GM10847 (cell line): Measurements from ENCODE around the gene TRAT1.

Source experiments
- POLR2A ChIP-seq: IDR thresholded peaks from 2 replicates; pipeline ENCODE4 v1.6.1; 2011; ENCODE audit not compliant: insufficient read length; ENCODE audit errors: extremely low read depth

TRAT1 gene, protein sequence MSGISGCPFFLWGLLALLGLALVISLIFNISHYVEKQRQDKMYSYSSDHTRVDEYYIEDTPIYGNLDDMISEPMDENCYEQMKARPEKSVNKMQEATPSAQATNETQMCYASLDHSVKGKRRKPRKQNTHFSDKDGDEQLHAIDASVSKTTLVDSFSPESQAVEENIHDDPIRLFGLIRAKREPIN

DNA sequence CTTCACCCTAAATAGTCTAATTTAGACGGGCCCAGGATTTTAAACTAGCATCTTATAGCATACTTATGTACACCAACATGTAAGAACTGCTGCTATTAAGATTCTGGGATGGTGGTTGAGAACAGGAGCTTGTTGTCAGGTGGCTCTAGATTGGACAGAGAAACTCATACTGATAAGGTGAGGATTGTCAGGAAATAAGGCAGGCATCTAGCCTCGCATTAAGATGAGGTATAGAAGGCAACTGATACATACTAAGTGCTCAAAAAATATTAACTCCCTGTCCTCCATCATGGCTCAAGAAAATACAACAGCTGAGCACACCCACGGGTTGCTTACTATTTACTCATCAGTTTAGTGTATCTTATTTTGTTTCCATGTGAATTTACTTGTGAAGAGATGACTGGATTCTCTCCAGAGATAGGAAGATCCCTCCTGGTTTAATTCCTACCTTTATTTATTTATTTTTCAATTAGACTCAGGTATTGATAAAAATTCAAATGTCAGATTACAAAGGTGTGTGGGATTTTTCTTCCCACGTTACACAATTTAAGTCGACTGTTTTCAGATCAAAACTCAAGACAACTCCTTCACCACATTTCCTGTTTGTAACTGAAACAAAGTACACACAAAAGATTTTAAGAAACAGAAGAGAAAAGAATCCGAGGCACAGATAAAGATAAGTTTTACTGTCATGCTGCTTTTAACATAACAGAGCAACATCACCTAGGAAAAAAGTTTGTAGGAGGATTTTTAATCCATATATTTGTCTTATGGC, at the start of gene TRAT1:
Gene TRAT1 (plus strand): TSS at position 664 of the 775 bp plus-strand sequence. CDS start 142 bp downstream, outside the sequence.
- TF ChIP-seq POLR2A = no peak

DNA sequence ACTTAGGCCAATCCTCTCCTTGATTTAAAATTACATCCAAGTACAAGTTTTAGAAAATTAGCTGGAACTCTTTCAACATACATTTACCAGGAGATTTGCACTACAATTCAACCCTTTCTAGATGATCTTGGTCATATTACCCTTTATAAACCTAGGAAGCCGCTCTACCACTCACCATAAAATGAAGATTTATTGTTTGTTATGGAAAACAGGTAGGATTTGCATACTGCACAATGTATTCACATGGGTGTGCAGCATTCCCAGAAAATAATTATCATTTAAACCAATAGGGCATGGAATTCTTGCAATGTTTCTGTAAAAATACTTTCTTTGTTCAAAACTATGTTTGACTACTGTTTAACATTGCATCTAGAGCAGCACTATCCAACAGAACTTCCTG, 46.9 kb upstream of the TRAT1 start:
- no peak for TF ChIP-seq POLR2A

DNA sequence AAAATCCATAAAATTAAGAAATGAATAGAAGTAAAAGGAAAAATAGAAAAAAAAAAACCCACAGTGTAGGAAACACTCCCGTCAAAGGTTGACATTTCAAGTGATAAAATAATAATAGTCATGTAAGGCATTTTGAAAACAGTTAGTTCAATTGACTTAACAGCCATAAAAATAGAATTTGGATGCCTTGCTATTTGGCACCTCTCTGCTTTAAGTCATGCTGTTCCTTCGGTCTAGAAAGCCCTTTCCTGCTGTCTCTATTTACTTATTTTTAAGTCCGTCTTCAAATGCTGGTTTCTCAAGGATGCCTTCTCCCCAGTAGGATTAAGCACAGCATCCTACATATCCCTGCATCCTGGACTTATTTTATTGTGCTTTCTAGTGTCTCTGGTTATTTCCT, 43.1 kb upstream of the TRAT1 start:
- no peak for TF ChIP-seq POLR2A

DNA sequence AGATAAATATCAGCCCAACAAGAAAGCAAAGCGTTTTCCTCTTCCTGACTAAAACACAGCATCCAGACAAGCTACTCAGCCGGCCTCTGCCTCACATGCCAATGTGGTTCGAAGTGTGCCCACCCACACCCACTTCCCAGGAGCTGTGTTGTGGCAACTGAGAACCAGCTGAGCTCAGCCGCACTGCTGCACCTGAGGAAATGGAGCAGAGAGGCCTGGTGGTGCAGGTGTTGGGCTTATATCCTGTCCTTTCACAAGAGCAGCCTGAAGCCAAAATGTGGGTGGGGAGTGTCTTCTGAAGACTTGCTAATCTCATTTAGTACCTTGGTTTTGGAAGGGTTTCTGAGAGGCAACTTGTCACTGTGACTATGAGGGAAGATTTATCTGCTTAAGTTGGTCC, 42.4 kb upstream of the TRAT1 start:
- no peak for TF ChIP-seq POLR2A

DNA sequence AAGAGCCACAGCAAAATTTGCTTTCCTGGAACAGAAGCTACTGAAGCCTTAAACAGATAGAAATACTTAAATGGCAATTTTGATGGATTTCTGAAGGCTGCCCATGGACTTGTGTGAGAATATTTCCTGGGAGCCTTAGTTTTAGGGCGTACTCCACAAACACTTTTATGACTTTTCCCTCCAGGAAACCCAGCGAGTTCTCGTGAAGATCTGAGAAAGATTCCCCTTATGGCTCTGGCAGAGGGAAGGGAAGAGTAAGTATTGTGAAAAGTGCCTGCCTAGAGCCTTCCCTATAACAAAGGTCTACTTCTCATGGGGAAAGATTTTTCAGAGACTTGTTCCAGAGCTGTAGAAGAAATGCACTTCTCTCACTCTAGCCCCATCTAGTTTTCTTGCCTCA, 31.1 kb upstream of the TRAT1 start:
- TF ChIP-seq POLR2A = no peak

DNA sequence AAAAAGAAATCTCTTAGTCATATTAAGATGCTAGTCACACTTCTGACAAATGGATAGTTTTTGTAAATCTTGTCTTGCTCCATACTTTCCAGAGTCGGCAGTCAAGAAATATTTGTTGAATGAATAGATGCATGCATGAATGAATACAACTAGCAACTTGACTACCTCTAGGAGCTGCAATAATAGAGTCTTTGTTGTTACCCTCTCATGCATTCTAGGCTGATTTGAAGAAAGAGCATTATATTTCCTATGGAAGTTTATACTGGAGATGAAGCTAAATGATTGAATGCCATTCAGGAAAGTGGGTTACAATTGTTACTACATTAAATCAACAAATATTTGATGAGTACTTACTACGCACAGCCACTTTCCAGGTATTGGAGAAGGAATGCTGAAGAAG, 18.1 kb upstream of the TRAT1 start:
- no peak for TF ChIP-seq POLR2A

DNA sequence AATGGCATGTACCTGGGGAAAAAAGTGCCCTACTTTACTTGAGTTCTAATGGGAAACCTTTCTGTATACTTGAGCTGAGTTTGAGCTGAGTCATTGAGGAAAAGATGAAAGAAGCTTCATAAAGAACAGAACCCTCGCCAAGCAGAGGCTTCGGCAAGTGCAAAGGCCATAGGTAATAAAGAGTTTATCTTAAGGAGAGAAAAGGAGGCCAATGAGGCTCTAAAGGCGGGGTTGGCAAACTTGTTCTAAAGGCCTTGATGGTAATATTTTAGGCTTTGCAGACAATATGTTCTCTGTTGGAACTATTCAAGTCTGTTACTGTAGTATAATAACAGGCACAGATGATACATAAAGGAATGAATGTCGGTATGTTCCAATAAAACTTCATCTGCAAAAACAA, 17.6 kb upstream of the TRAT1 start:
- no peak for TF ChIP-seq POLR2A

DNA sequence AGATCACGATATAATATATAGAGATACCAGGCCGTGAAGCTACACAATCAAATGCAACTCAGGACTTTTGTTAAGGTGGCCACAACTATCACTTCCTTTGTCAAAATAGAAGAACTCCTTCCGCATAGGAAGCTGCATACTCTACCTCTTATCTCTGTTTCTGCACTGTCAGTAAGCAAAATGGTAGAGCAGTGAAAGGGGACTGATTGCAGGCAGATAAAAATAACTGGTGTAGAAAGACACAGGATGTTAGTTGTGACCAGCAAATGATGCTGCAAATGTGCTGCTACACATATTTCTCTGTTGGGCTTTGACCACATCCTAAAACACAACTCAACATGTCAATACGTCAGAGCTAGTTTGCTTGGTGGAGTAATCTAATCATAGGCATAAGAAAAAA, 16.3 kb upstream of the TRAT1 start:
- no peak for TF ChIP-seq POLR2A

DNA sequence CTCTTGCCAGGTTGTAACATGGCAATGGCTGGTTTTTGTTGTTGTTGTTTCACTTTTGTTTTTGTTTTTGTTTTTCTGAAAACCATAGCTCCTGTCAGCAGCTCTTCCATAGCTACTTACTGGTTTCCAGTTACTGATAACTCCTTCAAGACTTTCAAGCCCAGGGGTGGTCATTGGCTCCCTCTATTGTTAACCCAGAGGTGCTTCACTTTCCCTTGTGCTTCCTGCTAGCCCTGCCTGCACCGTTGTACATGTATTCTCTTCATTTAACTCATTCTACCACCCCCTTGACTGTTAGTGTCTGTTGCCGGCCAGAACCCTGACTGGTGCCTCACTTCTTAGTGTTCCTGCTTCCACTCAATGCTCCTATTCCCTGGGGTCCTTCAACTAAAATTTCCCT, 4.2 kb upstream of the TRAT1 start:
- no peak for TF ChIP-seq POLR2A

DNA sequence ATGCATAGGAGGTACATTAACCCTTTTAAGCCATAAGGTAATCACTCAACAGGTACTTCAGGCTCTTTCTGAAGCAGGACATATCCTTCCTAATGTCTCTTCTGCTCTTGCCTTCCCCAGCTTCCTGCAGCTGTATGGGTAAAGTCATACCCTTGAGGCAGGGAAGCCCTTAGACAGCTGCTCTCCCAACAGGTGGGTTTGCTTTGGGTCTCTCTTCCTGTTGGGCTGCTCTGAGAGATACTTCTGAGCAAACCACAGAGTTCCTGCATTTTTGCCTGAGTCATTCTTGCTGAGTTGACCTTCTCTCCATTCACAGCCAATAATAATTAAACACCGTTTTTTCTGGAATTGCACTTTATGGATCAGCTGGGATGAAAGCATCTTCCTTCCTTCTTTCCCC, 2.0 kb upstream of the TRAT1 start:
- TF ChIP-seq POLR2A = no peak

DNA sequence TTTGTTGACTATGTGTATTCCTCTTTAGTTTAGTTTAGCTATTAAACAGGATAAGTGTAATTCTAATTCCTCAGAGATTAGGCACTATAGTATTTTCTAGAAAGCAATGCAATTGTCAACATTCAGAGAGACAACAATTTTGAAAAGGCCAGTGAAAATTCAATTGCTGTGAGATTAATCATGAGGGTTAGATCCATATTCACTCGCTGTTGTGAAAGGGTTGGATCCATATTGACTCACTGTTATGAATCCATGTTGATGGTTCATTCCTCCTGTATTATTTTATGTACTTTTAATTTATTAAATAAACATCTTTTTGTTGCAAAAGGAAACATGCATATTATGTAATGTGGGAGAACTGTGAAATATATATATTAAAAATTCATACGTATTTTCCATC, 641 bp downstream of the TRAT1 start:
- no peak for TF ChIP-seq POLR2A

DNA sequence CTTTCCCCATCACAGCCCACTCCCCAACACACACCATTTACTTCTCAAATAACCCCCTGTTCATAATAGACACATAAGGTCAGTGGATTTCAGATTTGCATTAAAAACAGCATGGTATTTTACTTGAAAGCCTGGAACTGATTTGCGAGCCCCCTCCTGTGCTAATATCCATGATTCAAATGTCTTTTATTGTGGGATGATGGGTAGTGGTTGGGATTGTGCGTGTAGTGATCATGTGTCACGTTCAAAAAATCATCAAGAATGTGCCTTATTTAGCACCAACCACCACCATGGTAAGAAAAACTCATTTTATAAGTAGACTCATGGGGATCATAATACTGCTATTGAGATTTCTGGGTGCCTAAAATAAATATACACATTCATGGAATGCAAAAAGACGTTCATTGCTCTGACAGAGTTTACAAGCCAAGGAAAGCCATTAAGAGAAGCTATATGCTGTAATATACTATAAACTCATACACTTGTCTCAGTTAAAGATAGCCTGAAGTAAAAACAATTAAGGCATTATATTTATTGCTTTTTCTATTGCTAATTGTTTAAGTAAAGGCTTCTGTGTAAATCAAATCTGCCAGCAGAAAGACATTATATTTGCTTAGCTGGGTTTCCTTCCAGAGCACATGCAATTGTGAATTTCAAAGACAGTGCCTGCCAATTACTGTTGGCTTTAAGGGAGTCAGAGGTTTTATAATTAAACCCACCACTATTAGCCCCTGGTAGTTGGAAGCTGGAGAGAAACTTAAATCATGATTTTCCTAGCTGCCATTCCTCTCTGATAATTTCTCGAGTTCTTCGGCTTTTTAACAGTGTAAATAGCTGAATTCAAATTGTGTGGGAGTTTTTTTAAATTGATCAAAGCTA, 4.0 kb downstream of the TRAT1 start:
- TF ChIP-seq POLR2A = no peak

DNA sequence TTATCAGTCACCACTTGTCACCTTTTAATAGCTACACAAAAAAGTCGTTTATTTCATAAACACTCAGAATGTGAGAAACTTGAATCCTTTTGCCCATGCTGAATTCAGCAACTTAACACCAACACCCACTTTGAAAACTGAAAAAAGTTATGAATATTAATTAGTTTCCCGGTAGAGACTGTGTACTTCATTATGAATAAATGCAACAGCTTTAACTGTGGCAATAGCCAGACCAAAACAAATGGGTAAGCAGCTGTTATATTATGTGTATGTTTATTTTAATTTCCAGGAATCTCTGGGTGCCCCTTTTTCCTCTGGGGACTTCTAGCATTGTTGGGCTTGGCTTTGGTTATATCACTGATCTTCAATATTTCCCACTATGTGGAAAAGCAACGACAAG, 7.8 kb downstream of the TRAT1 start:
- TF ChIP-seq POLR2A = no peak

DNA sequence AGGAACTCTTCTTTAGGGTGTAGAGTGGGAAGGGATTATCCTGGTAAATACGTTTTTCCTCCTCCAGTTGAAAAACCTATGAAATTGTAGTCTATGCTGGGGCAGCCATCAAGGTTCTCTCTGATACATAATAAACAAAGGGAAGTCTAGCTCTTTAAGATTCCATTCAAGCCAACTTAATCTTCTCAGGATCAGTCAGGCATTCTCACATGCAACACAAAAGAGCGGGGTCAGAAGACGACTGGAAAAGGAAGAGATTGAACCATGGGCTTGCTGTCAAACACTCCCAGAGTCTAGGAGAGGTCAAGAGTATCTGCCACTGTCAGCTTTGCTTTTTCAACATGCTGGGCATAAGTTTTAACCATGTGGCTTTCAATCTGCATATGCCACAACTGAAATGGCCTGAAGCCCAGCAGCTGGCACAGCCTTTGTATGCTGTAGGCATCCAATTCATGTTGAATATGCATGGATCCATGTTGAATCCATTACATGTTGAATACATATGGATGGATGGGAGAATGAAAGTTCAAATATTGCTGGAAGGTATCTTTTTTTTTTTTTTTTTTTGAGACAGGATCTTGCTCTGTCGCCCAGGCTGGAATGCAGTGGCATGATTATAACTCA, 8.5 kb downstream of the TRAT1 start:
- no peak for TF ChIP-seq POLR2A

DNA sequence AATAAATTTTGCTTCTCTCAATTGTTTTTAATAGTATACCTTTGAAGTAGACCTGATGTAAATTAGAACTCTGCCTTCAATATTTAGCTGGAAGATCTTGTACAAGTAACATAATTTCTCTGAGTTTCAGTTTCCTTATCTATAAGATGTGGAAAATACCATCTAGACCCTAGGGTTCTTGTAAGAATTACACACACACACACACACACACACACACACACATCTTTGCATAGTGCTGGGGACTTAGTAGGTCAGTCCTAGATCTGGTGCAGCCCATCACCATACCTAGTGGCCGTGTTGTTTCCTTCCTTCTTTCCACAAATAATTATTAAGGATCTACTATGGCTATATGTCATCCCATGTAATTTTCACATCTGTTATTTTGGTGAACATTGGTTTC, 11.0 kb downstream of the TRAT1 start:
- no peak for TF ChIP-seq POLR2A

DNA sequence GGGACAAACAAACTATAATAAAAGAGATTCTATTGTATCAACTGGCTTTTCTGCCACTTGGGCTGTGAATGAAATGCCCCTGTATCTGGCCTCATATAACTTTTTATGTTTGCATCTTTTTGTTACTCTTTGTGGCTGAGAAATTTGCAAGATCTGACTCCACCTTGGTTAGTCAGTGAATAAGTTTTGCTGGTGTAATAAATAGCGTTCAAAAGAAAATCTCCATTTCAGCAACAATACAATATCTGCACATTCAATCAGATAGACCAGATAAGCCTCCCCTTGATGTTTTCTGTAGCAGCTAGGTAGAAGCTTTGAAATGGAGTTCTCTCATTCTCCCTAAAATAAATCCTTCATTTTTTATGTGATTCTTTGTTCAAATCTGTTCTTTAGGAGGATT, 12.0 kb downstream of the TRAT1 start:
- TF ChIP-seq POLR2A = no peak

DNA sequence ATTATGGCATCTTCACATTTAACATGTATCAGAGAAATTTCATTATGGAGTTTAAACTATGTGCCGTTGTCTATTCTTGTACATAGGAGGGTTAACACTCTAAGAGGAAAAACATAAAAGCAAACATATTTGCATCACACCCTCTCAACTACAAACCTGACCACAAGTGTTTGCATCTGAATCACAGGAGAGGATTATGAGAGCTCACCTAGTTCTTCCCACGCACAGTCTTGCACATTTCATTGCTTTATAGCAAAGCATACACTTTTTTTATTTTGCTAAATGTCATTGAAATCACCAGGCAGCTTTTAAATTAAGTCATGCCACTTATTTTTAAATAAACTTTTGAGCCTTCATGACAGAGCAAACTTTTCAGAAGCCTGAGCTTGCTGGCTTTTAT, 12.5 kb downstream of the TRAT1 start:
- TF ChIP-seq POLR2A = no peak
